ENCODE measurements around the gene ELFN1.

GRCh38 chr7:1681581-1681980 lies 11.5 kb downstream of the ELFN1 start:
- TF ChIP-seq NR2C2 (CRISPR knock-in tag; IDR thresholded peaks at IDR 0.05) (no peak), NR2C2 (tag; IDR thresholded peaks at IDR 0.05) (no peak), POLR2A (conservative IDR thresholded peaks at IDR 0.05) (no peak), ZNF780A (CRISPR knock-in tag; IDR thresholded peaks at IDR 0.05) (no peak), CHD7 (IDR thresholded peaks at IDR 0.05; ENCODE audit: low read depth, low read length) (no peak), CTCF (IDR thresholded peaks at IDR 0.05 in 2 of 3, conservative IDR thresholded peaks at IDR 0.05 in 1 of 3; ENCODE audit: insufficient read depth in 2 of 3, low read depth in 1 of 3, low read length in 3 of 3) (no peak)
